Measurements from ENCODE around the gene SDE2. TPM values are rescaled to one million over a fixed set of nuclear protein-coding genes. Genes with fewer than 3 reads are reported as not detected.

SDE2 gene
- total and polyA plus RNA-seq, 2 experiments from 2014 or later, result 17.6 to 21.1 TPM

GRCh38 chr1:225995919-225996864 is 3.0 kb downstream of the SDE2 start:
- DNase-seq (ENCODE audit: low read depth in 1 of 2, low spot score in 1 of 2), result no peak
- TF ChIP-seq CTCF (IDR thresholded peaks at IDR 0.05; ENCODE audit: low read depth, low read length), result no peak
- no peak overlapping the region for H3K4me3 ChIP-seq
- peaks cover 14% of the 10 kb centered on the region for H3K4me1 ChIP-seq (ENCODE audit: low read depth)
- H3K27ac ChIP-seq, result no peak overlapping the region
- peaks cover 27% of the 10 kb centered on the region for H3K36me3 ChIP-seq
- no peaks in the 10 kb centered on the region for H3K9me3 ChIP-seq (ENCODE audit: low read depth)
- H3K27me3 ChIP-seq, result no peaks in the 10 kb centered on the region

GRCh38 chr1:225990705-225991464 is 8.3 kb downstream of the SDE2 start:
- peaks cover 49% of the 10 kb centered on the region for H3K36me3 ChIP-seq

GRCh38 chr1:225987491-225988316 is 11.4 kb downstream of the SDE2 start:
- peak; percentile 41 to 74 for DNase-seq (ENCODE audit: low read depth in 1 of 2, low spot score in 1 of 2)
- peak; percentile 71 for TF ChIP-seq CTCF (IDR thresholded peaks at IDR 0.05; ENCODE audit: low read depth, low read length)
- peaks cover 60% of the 10 kb centered on the region for H3K36me3 ChIP-seq

More at GRCh38 chr1:225990705-225991464, 8.3 kb downstream of the SDE2 start:
- Histone ChIP-seq H3K27ac (no peak overlapping the region), H3K4me1 (ENCODE audit: low read depth) (no peaks in the 10 kb centered on the region), H3K9me3 (ENCODE audit: low read depth) (no peaks in the 10 kb centered on the region), H3K4me3 (no peak overlapping the region), H3K27me3 (no peaks in the 10 kb centered on the region)
- TF ChIP-seq CTCF (IDR thresholded peaks at IDR 0.05; ENCODE audit: low read depth, low read length), result no peak
- DNase-seq (ENCODE audit: low read depth in 1 of 2, low spot score in 1 of 2), result no peak

GRCh38 chr1:225981714-225982113 is 17.4 kb downstream of the SDE2 start:
- H3K36me3 ChIP-seq, result peaks cover 39% of the 10 kb centered on the region

More at GRCh38 chr1:225987491-225988316, 11.4 kb downstream of the SDE2 start:
- Histone ChIP-seq H3K27ac (peak overlapping the region; percentile 50), H3K27me3 (no peaks in the 10 kb centered on the region), H3K4me3 (no peak overlapping the region), H3K4me1 (ENCODE audit: low read depth) (no peaks in the 10 kb centered on the region), H3K9me3 (ENCODE audit: low read depth) (no peaks in the 10 kb centered on the region)

More at GRCh38 chr1:225981714-225982113, 17.4 kb downstream of the SDE2 start:
- DNase-seq (ENCODE audit: low read depth in 1 of 2, low spot score in 1 of 2), result no peak
- no peak for TF ChIP-seq CTCF (IDR thresholded peaks at IDR 0.05; ENCODE audit: low read depth, low read length)
- Histone ChIP-seq H3K9me3 (ENCODE audit: low read depth) (no peaks in the 10 kb centered on the region), H3K27me3 (no peaks in the 10 kb centered on the region), H3K27ac (no peak overlapping the region), H3K4me3 (no peak overlapping the region), H3K4me1 (ENCODE audit: low read depth) (no peaks in the 10 kb centered on the region)

Data from cardiac muscle cell (in vitro differentiated cells and primary cell).